Aorta (tissue), 5 donors: ENCODE measurements around the gene LNX1. TPM values are rescaled to one million over a fixed set of nuclear protein-coding genes. Genes with fewer than 3 reads are reported as not detected.

Experiments
- ATAC-seq: fragments of 200-7000 bp; cut with Tn5 transposase; one replicate; pipeline ENCODE4 v1.9.1; 2022; ENCODE audit warnings: moderate library complexity; ENCODE audit not compliant: low FRiP score
- DNase-seq, 2 donors: peaks; one replicate each; pipeline ENCODE4 v3.0.0-alpha.2; 2020
- H3K27ac ChIP-seq, 2 donors: one replicate each; pipeline ENCODE4 v1.5.1; 2013; ENCODE audit warnings: low read length in 2 of 2, mild to moderate bottlenecking in 2 of 2, moderate library complexity in 2 of 2, control low read depth in 1 of 2, inconsistent platforms in 1 of 2, low read depth in 1 of 2
- H3K27me3 ChIP-seq, 2 donors: one replicate each; pipeline ENCODE4 v1.6.1; 2013; ENCODE audit warnings: control low read depth in 1 of 2, low read length in 1 of 2, mild to moderate bottlenecking in 1 of 2, moderate library complexity in 1 of 2; ENCODE audit not compliant: insufficient read depth in 2 of 2, control insufficient read depth in 1 of 2
- H3K36me3 ChIP-seq, 2 donors: one replicate each; pipeline ENCODE4 v1.6.1; 2013; ENCODE audit warnings: control low read depth in 1 of 2, low read length in 1 of 2, mild to moderate bottlenecking in 1 of 2; ENCODE audit not compliant: insufficient read depth in 2 of 2, control insufficient read depth in 1 of 2
- H3K4me1 ChIP-seq, 2 donors: one replicate each; pipeline ENCODE4 v1.6.1; 2013; ENCODE audit warnings: low read length in 2 of 2, control low read depth in 1 of 2, mild to moderate bottlenecking in 1 of 2, moderate library complexity in 1 of 2; ENCODE audit not compliant: insufficient read depth in 2 of 2, control insufficient read depth in 1 of 2
- H3K4me3 ChIP-seq, 2 donors: one replicate each; pipeline ENCODE4 v1.5.1; 2013; ENCODE audit warnings: low read length in 2 of 2, control low read depth in 1 of 2, mild to moderate bottlenecking in 1 of 2
- H3K9me3 ChIP-seq: one replicate; pipeline ENCODE4 v1.6.1; 2013; ENCODE audit warnings: mild to moderate bottlenecking, low read length; ENCODE audit not compliant: control insufficient read depth
- WGBS, 2 donors: extraction: QIAGEN DNeasy Blood & Tissue Kit; methylation state at CpG; one replicate each; pipeline ENCODE4 v1.1.7; 2013; 5-methylcytosine and 5-hydroxymethylcytosine counted together
- intact Hi-C, 2 donors: fragments of 100-400 bp; cut with DNase I; formaldehyde crosslinking; loops; one replicate each; pipeline versions ENCODE4 v1.14.2 to v1.15.0; 2022
- polyA plus RNA-seq, 2 donors: library from polyadenylated mRNA; stranded (reverse); fragments of 200-250 nt; gene quantifications; one replicate each; pipeline ENCODE4 v1.2.3, GENCODE V29; 2013
- total RNA-seq, 2 donors: library from RNA; stranded (reverse); fragmentation: NEBNext Ultra II Directional; extraction: Animal tissue kit (Norgen Biotek cat#: 25700); gene quantifications; one replicate each; pipeline ENCODE4 v1.2.1, GENCODE V29; 2021
- donor health status: healthy with polysubstance abuse.
- donor health status: Bipolar disorder and iron deficiency.
- donor health status: DM: no; HTN: no; CAD: no.
- donor health status: DM: no; HTN: no; CAD: no.
- donor health status: DM: yes; HTN: yes; CAD: no.

Gene LNX1
- total and polyA plus RNA-seq, 4 donors: 3.1 to 11.1 (median 6.1) TPM

GRCh38 chr4:53625888-53626287 lies 34.6 kb upstream of the LNX1 start:
- intact Hi-C loops: no loop called here
- Histone ChIP-seq H3K36me3 (no peaks in the 10 kb centered on the region), H3K27me3 (no peaks in the 10 kb centered on the region), H3K4me1 (no peaks in the 10 kb centered on the region), H3K27ac (no peak overlapping the region), H3K9me3 (no peaks in the 10 kb centered on the region), H3K4me3 (no peak overlapping the region)
- ATAC-seq (no peak), DNase-seq (no peak)
- WGBS, 2 donors: 48 to 95% methylated on average over 2 of the region's 2 CpGs

- Histone ChIP-seq H3K27me3 (no peaks in the 10 kb centered on the region), H3K4me1 (no peaks in the 10 kb centered on the region), H3K9me3 (no peaks in the 10 kb centered on the region), H3K4me3 (no peak overlapping the region), H3K36me3 (no peaks in the 10 kb centered on the region), H3K27ac (no peak overlapping the region)
- intact Hi-C loops: no loop called here
- ATAC-seq: peak; percentile 50
- DNase-seq: no peak
- 88 to 94% methylated on average over 1 of the region's 1 CpG for WGBS, 2 donors
Observed at GRCh38 chr4:53622739-53623151, 31.5 kb upstream of the LNX1 start.

DNA sequence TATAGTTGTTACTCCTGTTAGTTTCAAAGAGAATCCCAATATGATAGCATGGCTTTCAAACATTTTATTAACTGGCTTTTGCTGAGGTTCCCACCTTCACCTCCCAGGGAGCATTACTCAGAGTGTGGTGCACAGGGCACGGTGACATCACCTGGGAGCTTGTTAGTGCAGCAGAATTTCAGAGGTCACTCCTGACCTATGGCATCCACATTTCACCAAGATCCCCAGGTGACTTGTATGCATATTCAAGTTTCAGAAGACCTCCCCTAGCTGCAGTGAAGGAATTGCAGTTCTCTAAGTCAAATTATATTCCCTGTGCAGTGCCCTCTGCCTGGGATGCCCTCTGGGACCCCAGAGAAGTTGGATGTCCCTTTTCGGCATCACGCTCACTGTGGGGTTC lies 29.7 kb upstream of the LNX1 start:
- H3K4me1 ChIP-seq: no peaks in the 10 kb centered on the region
- intact Hi-C loops: no loop called here
- no peak overlapping the region for H3K27ac ChIP-seq
- no peak overlapping the region for H3K4me3 ChIP-seq
- H3K9me3 ChIP-seq: no peaks in the 10 kb centered on the region
- no peaks in the 10 kb centered on the region for H3K27me3 ChIP-seq
- DNase-seq (no peak), ATAC-seq (no peak)
- 91 to 94% methylated on average over 3 of the region's 3 CpGs for WGBS, 2 donors
- no peaks in the 10 kb centered on the region for H3K36me3 ChIP-seq

DNA sequence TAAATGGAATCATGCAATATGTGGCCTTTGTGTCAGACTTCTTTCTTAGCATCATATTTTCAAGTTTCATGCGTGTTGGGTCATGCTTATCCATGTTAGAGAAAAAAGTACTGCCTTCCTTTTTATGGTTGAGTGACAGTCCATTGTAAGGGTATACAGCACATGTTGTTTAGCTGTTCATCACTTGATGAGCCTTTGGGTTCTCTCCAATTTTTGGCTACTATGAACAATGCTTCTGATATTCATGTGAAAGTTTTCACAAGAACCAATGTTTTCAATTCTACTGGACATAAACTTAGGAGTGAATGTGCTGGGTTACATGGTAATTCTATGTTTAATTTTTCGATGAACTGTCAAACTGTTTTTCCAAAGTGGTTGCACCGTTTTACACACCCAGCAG lies 28.1 kb upstream of the LNX1 start:
- ATAC-seq: no peak
- Histone ChIP-seq H3K9me3 (no peaks in the 10 kb centered on the region), H3K4me3 (no peak overlapping the region), H3K4me1 (no peaks in the 10 kb centered on the region), H3K36me3 (no peaks in the 10 kb centered on the region), H3K27me3 (no peaks in the 10 kb centered on the region), H3K27ac (no peak overlapping the region)
- DNase-seq: no peak
- intact Hi-C loops: no loop called here
- 88 to 93% methylated on average over 3 of the region's 3 CpGs for WGBS, 2 donors

DNA sequence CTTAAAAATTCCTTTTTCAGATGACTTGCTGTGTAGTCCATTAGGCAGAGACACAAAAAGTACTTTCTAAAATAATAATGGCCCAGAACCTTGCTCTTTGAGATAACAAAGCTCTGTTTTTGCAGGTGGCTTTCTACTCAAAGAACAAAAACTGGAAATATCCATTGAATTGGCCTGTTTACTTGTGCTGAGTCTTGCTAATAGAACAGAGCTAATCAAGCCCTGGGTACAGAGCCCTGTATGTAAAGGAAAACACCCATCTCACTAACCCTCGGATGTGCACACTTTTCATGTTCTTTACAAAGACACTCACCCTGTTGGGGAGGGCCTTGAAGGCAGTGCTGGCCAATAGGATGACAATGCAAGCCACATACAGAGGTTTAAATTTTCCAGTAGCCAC lies 27.0 kb upstream of the LNX1 start:
- Histone ChIP-seq H3K27me3 (no peaks in the 10 kb centered on the region), H3K27ac (no peak overlapping the region), H3K9me3 (no peaks in the 10 kb centered on the region), H3K36me3 (no peaks in the 10 kb centered on the region), H3K4me3 (no peak overlapping the region), H3K4me1 (no peaks in the 10 kb centered on the region)
- WGBS, 2 donors: 78 to 79% methylated on average over 1 of the region's 1 CpG
- ATAC-seq (no peak), DNase-seq (no peak)
- intact Hi-C loops: no loop called here

DNA sequence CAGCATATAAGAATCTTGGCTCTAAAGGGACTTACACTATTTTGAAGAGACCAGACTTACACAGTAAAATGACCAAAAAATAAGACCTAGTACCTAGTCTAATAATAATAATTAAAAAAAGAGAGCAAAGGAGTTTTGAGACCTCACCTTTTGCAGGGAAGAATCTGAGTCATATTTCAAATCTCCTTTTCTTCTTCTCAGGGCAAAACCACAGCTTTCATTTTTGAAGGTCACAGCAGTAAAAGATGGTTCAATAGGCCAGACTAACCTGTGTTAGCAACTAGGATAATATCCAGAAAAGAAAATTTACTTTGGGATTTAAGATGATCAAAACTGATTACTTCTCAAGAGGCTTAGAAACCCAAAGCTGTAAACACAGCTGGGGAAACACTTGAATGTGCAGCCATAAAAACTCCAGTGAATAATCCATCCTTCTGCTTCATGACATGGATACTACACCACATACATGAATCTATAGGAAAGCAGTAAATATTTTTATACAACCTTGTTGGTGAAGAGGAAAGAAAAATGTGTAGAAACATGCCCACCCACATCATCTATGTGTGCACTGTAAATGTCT lies 25.9 kb upstream of the LNX1 start:
- intact Hi-C loops: no loop called here

GRCh38 chr4:53616219-53616618 lies 24.9 kb upstream of the LNX1 start:
- Histone ChIP-seq H3K4me1 (no peaks in the 10 kb centered on the region), H3K36me3 (no peaks in the 10 kb centered on the region), H3K4me3 (no peak overlapping the region), H3K9me3 (no peaks in the 10 kb centered on the region), H3K27me3 (no peaks in the 10 kb centered on the region), H3K27ac (no peak overlapping the region)
- intact Hi-C loops: no loop called here
- ATAC-seq (no peak), DNase-seq (no peak)
- WGBS, 2 donors: 97% methylated on average over 2 of the region's 2 CpGs

More for the DNA sequence above, 25.9 kb upstream of the LNX1 start:
- Histone ChIP-seq H3K27ac (no peak overlapping the region), H3K9me3 (no peaks in the 10 kb centered on the region), H3K4me3 (no peak overlapping the region), H3K27me3 (no peaks in the 10 kb centered on the region), H3K4me1 (no peaks in the 10 kb centered on the region), H3K36me3 (no peaks in the 10 kb centered on the region)
- DNase-seq (no peak), ATAC-seq (no peak)

DNA sequence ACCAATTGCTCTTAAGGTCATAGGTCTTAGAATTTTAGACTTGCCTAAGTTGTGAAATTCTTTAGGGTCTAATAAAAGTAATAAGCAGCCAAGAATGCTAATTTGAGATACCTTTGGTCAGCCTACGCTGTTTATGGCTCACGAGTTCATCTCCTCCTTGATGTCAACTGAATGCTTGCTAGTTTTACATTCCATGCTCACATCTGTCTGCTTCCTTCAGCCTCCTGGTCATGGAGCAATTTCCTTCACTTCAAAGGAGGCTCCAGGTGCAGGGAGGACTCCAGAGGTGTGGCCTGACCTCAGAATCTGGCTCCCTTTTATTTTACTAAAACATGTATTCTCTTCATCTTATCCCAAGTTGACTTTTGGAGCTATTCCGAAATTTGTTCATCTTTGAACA lies 23.3 kb upstream of the LNX1 start:
- no peak overlapping the region for H3K27ac ChIP-seq
- WGBS, 2 donors: 93 to 94% methylated on average over 3 of the region's 3 CpGs
- DNase-seq: no peak
- H3K27me3 ChIP-seq: no peaks in the 10 kb centered on the region
- H3K36me3 ChIP-seq: no peaks in the 10 kb centered on the region
- H3K9me3 ChIP-seq: no peaks in the 10 kb centered on the region
- H3K4me3 ChIP-seq: no peak overlapping the region
- intact Hi-C loops: no loop called here
- H3K4me1 ChIP-seq: no peaks in the 10 kb centered on the region
- ATAC-seq: no peak

GRCh38 chr4:53613428-53613827 lies 22.1 kb upstream of the LNX1 start:
- H3K4me1 ChIP-seq: no peaks in the 10 kb centered on the region
- no peaks in the 10 kb centered on the region for H3K27me3 ChIP-seq
- H3K4me3 ChIP-seq: no peak overlapping the region
- intact Hi-C loops: no loop called here
- ATAC-seq (no peak), DNase-seq (no peak)
- H3K36me3 ChIP-seq: no peaks in the 10 kb centered on the region
- no peak overlapping the region for H3K27ac ChIP-seq
- no peaks in the 10 kb centered on the region for H3K9me3 ChIP-seq
- WGBS, 2 donors: 99% methylated on average over 3 of the region's 3 CpGs
